ENCODE measurements around the gene WT1. TPM values are rescaled to one million over a fixed set of nuclear protein-coding genes. Genes with fewer than 3 reads are reported as not detected.

WT1 gene
- total RNA-seq, 1 donor from 2014 or later, result 1.2 TPM

DNA sequence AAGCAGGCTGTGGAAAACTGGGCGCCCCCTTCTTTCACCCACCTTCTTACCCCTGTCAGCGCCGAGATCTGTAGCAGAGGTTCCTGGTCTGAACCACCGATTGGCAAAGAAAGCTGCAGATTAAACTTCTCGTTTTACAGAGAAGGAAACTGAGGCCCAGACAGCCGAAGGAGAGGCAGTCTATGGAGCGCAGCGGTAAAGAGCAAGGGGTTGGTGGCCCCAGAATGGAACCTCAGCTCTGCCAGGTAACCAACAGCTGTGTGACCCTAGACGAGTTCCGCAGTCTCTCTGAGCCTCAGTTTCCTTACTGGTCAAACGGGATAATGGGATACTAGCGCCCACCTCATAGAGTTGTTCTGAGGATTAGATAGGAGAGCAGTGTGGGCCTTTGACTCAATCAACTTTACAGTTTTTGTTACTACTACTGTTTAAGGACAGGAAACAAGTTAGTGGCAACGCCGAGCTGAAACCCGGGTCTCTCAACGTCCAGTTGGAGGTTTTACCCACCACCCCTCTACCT lies 3.1 kb upstream of the WT1 start:
- H3K36me3 ChIP-seq, result no peaks in the 10 kb centered on the region
- DNase-seq (no peak), ATAC-seq (no peak)
- H3K27ac ChIP-seq, result no peak overlapping the region
- TF ChIP-seq, protein P1, sequence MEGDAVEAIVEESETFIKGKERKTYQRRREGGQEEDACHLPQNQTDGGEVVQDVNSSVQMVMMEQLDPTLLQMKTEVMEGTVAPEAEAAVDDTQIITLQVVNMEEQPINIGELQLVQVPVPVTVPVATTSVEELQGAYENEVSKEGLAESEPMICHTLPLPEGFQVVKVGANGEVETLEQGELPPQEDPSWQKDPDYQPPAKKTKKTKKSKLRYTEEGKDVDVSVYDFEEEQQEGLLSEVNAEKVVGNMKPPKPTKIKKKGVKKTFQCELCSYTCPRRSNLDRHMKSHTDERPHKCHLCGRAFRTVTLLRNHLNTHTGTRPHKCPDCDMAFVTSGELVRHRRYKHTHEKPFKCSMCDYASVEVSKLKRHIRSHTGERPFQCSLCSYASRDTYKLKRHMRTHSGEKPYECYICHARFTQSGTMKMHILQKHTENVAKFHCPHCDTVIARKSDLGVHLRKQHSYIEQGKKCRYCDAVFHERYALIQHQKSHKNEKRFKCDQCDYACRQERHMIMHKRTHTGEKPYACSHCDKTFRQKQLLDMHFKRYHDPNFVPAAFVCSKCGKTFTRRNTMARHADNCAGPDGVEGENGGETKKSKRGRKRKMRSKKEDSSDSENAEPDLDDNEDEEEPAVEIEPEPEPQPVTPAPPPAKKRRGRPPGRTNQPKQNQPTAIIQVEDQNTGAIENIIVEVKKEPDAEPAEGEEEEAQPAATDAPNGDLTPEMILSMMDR (IDR thresholded peaks at IDR 0.05), result no peak
- H3K4me3 ChIP-seq, result no peak overlapping the region
- H3K27me3 ChIP-seq (ENCODE audit: low read depth), result peaks cover 90% of the 10 kb centered on the region
- no peaks in the 10 kb centered on the region for H3K9me3 ChIP-seq
- intact Hi-C loops (cut with DNase I), result no loop called here
- H3K4me1 ChIP-seq, result peaks cover 27% of the 10 kb centered on the region

DNA sequence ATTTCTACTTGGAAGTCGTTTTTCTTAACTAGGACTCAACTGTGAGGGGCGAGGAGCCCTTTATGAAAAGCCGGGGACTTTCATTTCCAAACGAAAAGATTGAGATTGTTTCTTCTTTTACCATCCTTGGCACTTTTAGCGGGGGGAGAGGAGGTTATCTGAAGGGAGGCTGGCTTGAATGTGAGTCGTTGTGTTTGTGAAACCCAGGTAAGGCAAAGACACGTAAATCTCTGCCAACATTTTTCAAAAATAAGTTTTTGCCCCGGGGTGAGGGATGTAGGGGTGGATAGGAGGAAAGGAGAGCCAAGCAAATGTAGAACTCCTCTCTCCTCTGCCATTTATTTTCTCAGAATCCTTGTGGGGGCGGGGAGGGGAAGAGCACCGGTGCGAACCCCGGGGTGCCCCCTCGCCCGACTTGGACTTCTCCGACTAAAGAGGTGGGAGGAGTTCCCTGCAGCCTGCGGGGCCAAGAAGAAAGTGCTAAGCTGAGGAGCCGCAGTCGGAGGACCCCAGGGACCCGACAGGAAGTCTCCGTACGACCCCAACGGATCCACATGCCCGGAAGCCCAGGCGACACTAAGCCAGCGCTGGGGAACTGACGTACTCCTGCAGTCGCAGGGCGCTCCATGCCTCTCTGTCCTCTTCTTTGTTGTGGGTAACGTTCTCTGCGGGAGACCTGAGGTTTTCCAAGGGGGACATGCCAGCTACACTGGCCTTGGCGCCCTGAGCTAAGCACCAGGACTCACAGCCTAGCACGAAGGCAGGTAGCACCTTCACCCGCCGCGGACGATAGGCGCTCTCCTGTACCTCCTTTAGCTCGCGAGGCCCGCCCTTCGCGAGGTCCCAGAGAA lies 2.4 kb upstream of the WT1 start:
- TF ChIP-seq, protein P1 (IDR thresholded peaks at IDR 0.05), result no peak
- intact Hi-C loops (cut with DNase I), result no loop called here
- H3K36me3 ChIP-seq, result no peaks in the 10 kb centered on the region
- H3K27me3 ChIP-seq (ENCODE audit: low read depth), result peaks cover 97% of the 10 kb centered on the region
- H3K4me3 ChIP-seq, result no peak overlapping the region
- no peak overlapping the region for H3K27ac ChIP-seq
- peaks cover 28% of the 10 kb centered on the region for H3K4me1 ChIP-seq
- H3K9me3 ChIP-seq, result no peaks in the 10 kb centered on the region
- no peak for DNase-seq
- ATAC-seq, result no peak

DNA sequence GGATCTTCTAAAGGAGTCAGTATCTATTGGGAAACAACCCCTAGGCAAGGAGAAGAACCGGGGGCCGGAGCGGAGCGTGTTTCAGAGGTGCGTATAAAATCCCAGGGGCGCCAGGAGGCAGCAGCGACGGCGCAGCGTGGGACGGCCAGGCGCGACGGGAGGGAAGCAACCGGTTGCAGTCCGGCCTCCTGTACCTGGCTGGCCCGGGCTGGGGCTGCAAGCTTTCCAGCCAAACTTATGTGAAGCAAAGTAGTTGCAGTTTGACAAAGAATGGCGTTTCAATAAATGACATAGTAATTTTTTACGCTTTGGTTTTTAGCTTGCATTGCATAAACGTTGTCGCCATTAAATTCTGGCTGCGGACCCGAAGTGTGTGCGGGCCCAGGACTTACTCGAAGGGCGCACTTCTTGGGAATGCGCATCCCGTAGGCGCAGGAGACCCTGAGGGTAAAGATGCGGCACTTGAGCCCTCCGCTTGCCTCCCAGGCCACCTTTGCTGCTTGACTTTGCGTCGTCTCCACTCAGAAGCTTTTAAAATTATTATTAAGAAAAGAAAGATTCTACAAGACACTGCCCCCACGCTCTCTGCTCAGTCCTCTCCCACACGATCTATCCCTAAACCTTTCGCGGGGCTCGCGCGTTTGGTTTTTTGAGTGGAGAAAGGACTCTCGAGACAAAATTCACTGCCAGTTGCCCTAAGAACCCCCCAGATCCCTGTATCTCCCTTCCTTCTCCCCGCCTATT lies 1.6 kb upstream of the WT1 start:
- H3K4me1 ChIP-seq, result peaks cover 28% of the 10 kb centered on the region
- H3K27me3 ChIP-seq (ENCODE audit: low read depth), result peaks cover 98% of the 10 kb centered on the region
- H3K9me3 ChIP-seq, result no peaks in the 10 kb centered on the region
- intact Hi-C loops (cut with DNase I), result no loop called here
- TF ChIP-seq, protein P1 (IDR thresholded peaks at IDR 0.05), result no peak
- no peak for ATAC-seq
- no peaks in the 10 kb centered on the region for H3K36me3 ChIP-seq
- DNase-seq, result no peak
- H3K4me3 ChIP-seq, result peak overlapping the region; percentile 33
- no peak overlapping the region for H3K27ac ChIP-seq

DNA sequence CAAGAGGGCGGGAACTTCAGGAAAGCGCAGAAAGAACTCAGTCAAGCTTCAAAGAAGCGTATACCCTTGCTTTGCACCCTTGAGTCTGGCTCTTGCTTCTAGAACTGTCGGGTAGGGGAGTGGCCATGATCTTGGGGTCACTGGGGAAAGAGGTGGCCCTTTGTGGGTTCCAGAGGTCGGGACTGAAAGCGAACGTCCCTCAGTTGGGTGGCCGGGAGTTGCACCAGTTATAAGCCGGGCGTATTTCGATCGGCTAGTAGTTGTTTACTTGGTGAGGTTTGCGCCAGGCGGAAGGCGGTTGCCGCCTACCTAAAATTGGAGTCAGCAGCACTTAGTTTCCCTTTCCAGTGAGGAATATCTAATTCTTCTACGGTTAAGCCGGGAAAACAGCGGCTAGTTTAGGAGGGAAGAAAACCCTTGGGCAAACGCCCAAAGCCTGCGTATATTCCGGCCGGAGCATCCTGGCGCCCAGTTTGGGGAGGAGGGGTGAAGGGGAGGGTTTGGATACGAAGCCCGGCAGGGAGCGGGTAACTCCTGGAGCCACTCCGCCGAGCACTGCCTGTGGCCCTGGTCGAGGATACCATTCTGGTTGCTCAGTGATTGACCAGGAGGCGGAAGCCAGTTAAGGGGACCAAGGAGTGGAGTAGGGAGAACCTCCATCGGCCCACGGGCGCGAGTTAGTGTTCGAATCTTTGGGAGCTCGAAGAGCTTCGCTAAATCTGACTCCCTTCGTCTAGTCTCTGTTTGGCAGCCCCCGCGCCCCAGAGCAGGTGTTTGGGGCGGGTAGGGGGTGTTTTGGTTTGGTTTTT lies 807 bp upstream of the WT1 start:
- H3K4me3 ChIP-seq, result peak overlapping the region; percentile 33
- H3K4me1 ChIP-seq, result peaks cover 28% of the 10 kb centered on the region
- peaks cover 100% of the 10 kb centered on the region for H3K27me3 ChIP-seq (ENCODE audit: low read depth)
- H3K36me3 ChIP-seq, result no peaks in the 10 kb centered on the region
- TF ChIP-seq, protein P1 (IDR thresholded peaks at IDR 0.05), result no peak
- no peak overlapping the region for H3K27ac ChIP-seq
- DNase-seq (no peak), ATAC-seq (no peak)
- intact Hi-C loops (cut with DNase I), result no loop called here
- no peaks in the 10 kb centered on the region for H3K9me3 ChIP-seq

DNA sequence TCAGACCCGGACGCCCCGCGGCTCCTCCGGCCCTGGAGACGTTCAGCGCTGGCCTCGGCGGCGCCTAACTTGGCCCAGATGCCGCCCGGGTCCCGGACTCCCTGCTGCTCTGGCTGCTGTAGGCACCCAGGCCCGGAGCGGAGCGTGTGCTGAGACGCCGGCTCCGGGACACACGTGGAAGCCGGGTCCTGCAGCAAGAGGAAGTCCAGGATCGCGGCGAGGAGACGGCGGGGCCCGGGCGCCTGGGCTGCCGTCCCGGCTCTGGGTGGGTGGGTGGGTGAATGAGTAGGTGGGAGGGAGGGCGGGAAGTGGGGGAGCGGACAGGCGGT lies 223 bp downstream of the WT1 start:
- peaks cover 28% of the 10 kb centered on the region for H3K4me1 ChIP-seq
- H3K36me3 ChIP-seq, result no peaks in the 10 kb centered on the region
- DNase-seq (no peak), ATAC-seq (no peak)
- peak overlapping the region; percentile 33 for H3K4me3 ChIP-seq
- peaks cover 100% of the 10 kb centered on the region for H3K27me3 ChIP-seq (ENCODE audit: low read depth)
- intact Hi-C loops (cut with DNase I), result no loop called here
- H3K27ac ChIP-seq, result no peak overlapping the region
- H3K9me3 ChIP-seq, result no peaks in the 10 kb centered on the region
- TF ChIP-seq, protein P1 (IDR thresholded peaks at IDR 0.05), result no peak

All from lower lobe of right lung (tissue), 2 donors.